GM12874 (cell line): ENCODE results near the gene PLXNB3.

Source experiments
- CTCF ChIP-seq: IDR thresholded peaks from 2 replicates; pipeline ENCODE4 v1.5.1; 2011; ENCODE audit warnings: low read depth, mild to moderate bottlenecking, control low read depth, low read length, moderate library complexity; ENCODE audit not compliant: insufficient read depth

The PLXNB3 gene

DNA sequence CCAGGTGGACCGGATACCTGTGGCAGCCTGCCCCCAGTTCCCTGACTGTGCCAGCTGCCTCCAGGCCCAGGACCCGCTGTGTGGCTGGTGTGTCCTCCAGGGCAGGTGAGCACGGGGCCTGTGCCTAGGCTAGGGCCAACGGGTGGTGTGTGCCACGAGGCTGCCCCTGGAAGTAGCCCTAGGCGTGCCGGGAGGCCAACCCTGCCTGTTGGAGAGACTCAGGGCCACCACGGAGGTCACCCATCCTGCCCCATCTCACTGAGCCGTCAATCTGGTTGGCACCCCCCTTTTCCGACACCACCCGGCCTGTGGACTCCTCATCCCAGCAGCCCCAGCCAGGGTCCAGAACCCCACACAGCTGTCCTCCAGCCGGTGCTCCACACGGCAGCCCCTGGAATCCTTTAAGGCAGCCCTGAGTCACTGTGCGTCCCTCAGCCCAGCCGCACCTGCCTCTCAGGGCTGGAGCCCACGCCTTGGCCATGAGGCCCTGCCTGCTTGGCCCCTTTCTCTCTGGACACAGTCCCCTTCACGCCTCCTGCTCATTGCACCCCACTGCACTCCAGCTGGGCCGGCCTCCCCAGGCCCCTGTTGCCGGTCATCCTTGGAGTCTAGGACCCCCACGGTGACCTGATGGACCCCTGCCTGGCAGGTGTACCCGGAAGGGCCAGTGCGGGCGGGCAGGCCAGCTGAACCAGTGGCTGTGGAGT, 5.3 kb downstream of the PLXNB3 start:
- no peak for TF ChIP-seq CTCF

- TF ChIP-seq CTCF = no peak
Measured at GRCh38 chrX:153769865-153770600, 6.0 kb downstream of the PLXNB3 start.

DNA sequence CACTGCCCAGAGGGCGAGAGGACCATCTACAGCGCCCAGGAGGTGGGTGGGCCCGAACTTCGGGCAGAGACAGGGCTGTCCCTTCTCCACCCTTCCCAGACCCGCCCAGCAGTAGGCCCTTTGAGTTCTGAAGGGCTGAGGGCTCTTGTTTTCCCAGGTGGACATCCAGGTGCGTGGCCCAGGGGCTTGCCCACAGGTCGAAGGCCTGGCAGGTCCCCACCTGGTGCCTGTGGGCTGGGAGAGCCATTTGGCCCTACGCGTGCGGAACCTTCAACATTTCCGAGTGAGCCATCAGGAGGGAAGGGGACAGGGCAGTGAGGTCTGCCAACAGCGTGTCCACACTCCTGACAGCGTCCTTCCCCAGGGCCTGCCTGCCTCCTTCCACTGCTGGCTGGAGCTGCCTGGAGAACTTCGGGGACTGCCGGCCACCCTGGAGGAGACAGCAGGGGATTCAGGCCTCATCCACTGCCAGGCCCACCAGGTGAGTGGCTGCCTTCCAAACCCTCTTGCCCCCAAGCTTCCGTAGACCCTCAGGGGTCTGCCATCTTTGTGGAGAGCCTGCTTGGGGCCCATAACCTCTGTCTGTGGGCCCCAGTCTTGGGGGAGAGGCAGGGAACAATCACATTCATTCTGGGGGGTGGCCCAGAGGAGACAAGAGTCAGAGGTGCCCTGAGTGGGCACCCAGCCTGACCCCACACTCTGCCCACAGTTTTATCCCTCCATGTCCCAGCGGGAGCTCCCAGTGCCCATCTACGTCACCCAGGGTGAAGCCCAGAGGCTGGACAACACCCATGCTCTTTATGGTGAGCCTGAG, 6.8 kb downstream of the PLXNB3 start:
- no peak for TF ChIP-seq CTCF

DNA sequence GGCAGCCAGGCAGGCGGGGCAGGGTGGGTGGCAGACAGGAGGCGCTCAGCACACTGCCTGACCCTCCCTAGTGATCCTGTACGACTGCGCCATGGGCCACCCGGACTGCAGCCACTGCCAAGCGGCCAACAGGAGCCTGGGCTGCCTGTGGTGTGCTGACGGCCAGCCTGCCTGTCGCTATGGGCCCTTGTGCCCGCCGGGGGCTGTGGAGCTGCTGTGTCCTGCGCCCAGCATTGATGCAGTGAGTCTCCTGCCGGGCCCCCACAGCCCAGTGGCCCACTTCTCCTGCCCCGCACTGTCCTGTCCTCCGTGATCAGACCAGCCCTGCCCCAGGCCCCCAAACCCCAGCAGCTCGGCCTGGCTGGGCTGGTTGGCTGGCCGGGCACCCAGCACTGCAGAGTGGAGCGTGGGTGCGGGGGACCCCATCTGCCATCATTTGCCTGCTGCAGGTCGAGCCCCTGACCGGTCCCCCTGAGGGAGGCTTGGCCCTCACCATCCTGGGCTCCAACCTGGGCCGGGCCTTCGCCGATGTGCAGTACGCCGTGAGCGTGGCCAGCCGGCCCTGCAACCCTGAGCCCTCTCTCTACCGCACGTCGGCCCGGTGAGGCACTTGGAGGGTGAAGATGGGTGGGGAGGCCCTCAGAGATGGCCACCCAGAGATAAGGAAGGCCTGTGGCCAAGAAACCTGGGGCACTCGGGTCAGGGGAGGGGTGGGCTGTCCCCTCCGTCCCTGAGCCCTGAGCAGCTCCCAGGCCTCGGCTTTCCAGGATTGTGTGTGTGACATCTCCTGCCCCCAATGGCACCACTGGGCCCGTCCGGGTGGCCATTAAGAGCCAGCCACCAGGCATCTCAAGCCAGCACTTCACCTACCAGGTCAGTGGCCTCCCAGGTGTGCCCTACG, 7.6 kb downstream of the PLXNB3 start:
- no peak for TF ChIP-seq CTCF

GRCh38 chrX:153772316-153773217, 8.5 kb downstream of the PLXNB3 start:
- no peak for TF ChIP-seq CTCF

GRCh38 chrX:153773218-153773611, 9.2 kb downstream of the PLXNB3 start:
- no peak for TF ChIP-seq CTCF
